ENCODE measurements around the gene GSK3A.

GSK3A gene

GRCh38 chr19:42196011-42197001, 46.1 kb downstream of the GSK3A start:
- no peak for DNase-seq

- no peak for DNase-seq
These were observed 48.7 kb downstream of the GSK3A start for GRCh38 chr19:42193706-42194105.

GRCh38 chr19:42193294-42193693, 49.1 kb downstream of the GSK3A start:
- DNase-seq = no peak

- peak in 1 of 2 experiments; percentile 37 for DNase-seq
These were observed 50.5 kb downstream of the GSK3A start for GRCh38 chr19:42191855-42192254.

GRCh38 chr19:42191330-42191729, 51.1 kb downstream of the GSK3A start:
- no peak for DNase-seq

- DNase-seq = no peak
These were observed 53.3 kb downstream of the GSK3A start for GRCh38 chr19:42189133-42189532.

- DNase-seq = no peak
These were observed 53.7 kb downstream of the GSK3A start for GRCh38 chr19:42188665-42189064.

GRCh38 chr19:42185277-42185676, 57.1 kb downstream of the GSK3A start:
- peak in 1 of 2 experiments; percentile 25 for DNase-seq

- peak; percentile 85 to 89 for DNase-seq
These were observed 58.0 kb downstream of the GSK3A start for GRCh38 chr19:42184401-42184861.
